ENCODE results near the gene MAPKAPK2.

DNA sequence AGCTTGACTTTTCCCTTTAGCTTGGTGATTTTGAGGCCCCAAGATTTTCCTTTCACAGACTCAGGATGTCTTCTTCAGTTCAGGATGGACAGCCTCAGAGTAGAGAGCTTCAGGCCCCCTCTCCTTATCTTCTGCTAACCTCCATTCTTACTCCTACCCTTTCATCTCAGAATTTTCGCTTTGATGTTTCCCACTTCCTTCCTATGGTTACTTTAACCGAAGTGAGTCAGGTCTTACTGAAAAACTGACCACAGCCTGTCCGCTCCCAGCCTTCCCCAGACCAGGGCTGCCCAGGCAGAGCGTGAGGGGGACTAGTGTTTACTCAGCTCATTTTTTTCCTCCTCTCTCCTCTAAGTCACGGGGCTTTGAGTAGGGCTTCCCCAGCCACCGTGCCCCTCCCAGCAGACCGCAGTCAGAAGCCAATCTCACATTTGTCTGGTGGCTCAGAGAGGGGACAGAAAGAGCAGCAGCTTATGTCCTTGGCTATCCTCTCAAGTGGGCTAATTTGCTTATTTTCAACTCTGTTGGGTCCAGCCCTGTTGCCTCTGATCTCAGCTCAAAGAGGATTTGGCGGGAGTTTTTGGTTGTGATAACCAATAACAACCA, 81.6 kb downstream of the MAPKAPK2 start:
- TF ChIP-seq SUZ12 (IDR thresholded peaks at IDR 0.05), result no peak
- TF ChIP-seq PKNOX1 (IDR thresholded peaks at IDR 0.05), result no peak
- TF ChIP-seq TARDBP (IDR thresholded peaks at IDR 0.05), result no peak
- no peak for TF ChIP-seq ZNF384 (IDR thresholded peaks at IDR 0.05)
- TF ChIP-seq FOXK2 (IDR thresholded peaks at IDR 0.05), result no peak
- TF ChIP-seq HDGF (IDR thresholded peaks at IDR 0.05; ENCODE audit: borderline replicate concordance), result no peak
- TF ChIP-seq ARNT (IDR thresholded peaks at IDR 0.05), result no peak
- no peak for TF ChIP-seq ELF4 (IDR thresholded peaks at IDR 0.05)
- no peak for TF ChIP-seq FOXA1 (IDR thresholded peaks at IDR 0.05)
- TF ChIP-seq SP1 (IDR thresholded peaks at IDR 0.05), result no peak
- TF ChIP-seq CTBP1 (IDR thresholded peaks at IDR 0.05; ENCODE audit: borderline replicate concordance), result no peak
